Fibroblast of lung (primary cell): ENCODE measurements around the gene GEMIN5.

Experiments used
- EZH2 ChIP-seq: IDR thresholded peaks from 2 replicates; pipeline ENCODE4 v1.5.1; 2012; ENCODE audit warnings: low read length, control low read depth, mild to moderate bottlenecking; ENCODE audit errors: missing control alignments
- TF ChIP-seq, protein P1 (sequence below), 2 donors: IDR thresholded peaks in 1 of 2; conservative IDR thresholded peaks in 1 of 2; 1 replicate in 1 of 2; 2 replicates in 1 of 2; pipeline ENCODE4 v1.5.1; 2011 to 2012; ENCODE audit warnings: low read length in 2 of 2, control low read depth in 1 of 2, inconsistent platforms in 1 of 2, low read depth in 1 of 2, mild to moderate bottlenecking in 1 of 2

- TF ChIP-seq, protein P1, sequence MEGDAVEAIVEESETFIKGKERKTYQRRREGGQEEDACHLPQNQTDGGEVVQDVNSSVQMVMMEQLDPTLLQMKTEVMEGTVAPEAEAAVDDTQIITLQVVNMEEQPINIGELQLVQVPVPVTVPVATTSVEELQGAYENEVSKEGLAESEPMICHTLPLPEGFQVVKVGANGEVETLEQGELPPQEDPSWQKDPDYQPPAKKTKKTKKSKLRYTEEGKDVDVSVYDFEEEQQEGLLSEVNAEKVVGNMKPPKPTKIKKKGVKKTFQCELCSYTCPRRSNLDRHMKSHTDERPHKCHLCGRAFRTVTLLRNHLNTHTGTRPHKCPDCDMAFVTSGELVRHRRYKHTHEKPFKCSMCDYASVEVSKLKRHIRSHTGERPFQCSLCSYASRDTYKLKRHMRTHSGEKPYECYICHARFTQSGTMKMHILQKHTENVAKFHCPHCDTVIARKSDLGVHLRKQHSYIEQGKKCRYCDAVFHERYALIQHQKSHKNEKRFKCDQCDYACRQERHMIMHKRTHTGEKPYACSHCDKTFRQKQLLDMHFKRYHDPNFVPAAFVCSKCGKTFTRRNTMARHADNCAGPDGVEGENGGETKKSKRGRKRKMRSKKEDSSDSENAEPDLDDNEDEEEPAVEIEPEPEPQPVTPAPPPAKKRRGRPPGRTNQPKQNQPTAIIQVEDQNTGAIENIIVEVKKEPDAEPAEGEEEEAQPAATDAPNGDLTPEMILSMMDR (conservative IDR thresholded peaks at IDR 0.05 in 1 of 2, IDR thresholded peaks at IDR 0.05 in 1 of 2; ENCODE audit: low read depth in 1 of 2, low read length in 2 of 2) = no peak
- no peak for TF ChIP-seq EZH2
Observed at GRCh38 chr5:154900066-154900465, 37.9 kb downstream of the GEMIN5 start.
